Astrocyte (in vitro differentiated cells and primary cell): ENCODE data around the gene ANKRD28.
"Not testable (repeated sequence)": the region's sequence is repeated elsewhere in the genome, so short reads cannot be mapped to it uniquely, and the experiment has no call there.

Experiments
- CTCF ChIP-seq: IDR thresholded peaks from 2 replicates; pipeline ENCODE4 v1.5.1; 2011; ENCODE audit warnings: low read depth, mild to moderate bottlenecking, inconsistent platforms, low read length, moderate library complexity; ENCODE audit not compliant: insufficient read depth
- EZH2 ChIP-seq: IDR thresholded peaks from 2 replicates; pipeline ENCODE4 v1.6.1; 2012; ENCODE audit warnings: mild to moderate bottlenecking, low read length, inconsistent platforms; ENCODE audit not compliant: insufficient read depth

GRCh38 chr3:15742236-15742635 lies 55.5 kb downstream of the ANKRD28 start:
- TF ChIP-seq CTCF, EZH2: not testable (repeated sequence)
